H1 (cell line): ENCODE results near the gene C5orf58. TPM values are rescaled to one million over a fixed set of nuclear protein-coding genes. Genes with fewer than 3 reads are reported as not detected.

Experiments
- CTCF ChIA-PET: fragments of 300-600 bp; sonication (Branson Sonifier 250); formaldehyde crosslinking; loops from one replicate; lab custom pipeline; 2021; ENCODE audit not compliant: partially characterized antibody; lab: Charles Lee
- POLR2A ChIA-PET: fragments of 300-600 bp; sonication (Branson Sonifier 250); formaldehyde crosslinking; loops from one replicate; lab custom pipeline; 2021; ENCODE audit warnings: inconsistent platforms; ENCODE audit not compliant: partially characterized antibody; lab: Charles Lee
- DNase-seq, 2 experiments: peaks; one replicate each; pipeline versions ENCODE4 v3.0.0 to v3.0.0-alpha.2; 2010 to 2022; ENCODE audit warnings: low spot score in 2 of 2, low read depth in 1 of 2, mixed read lengths in 1 of 2
- FAIRE-seq: peaks from 2 replicates; lab custom pipeline; 2011; peaks lifted over from hg19 to GRCh38; lab: Jason Lieb, UNC
- H2AFZ ChIP-seq: 2 replicates; pipeline ENCODE4 v1.8.1; 2012; ENCODE audit warnings: low read length, inconsistent platforms
- H2AK5ac ChIP-seq: 2 replicates; pipeline ENCODE4 v1.6.1; 2013; ENCODE audit warnings: low read depth, low read length
- H2BK120ac ChIP-seq: replicated peaks from 2 replicates; pipeline ENCODE3; 2013; ENCODE audit warnings: low read depth, low read length, inconsistent platforms
- H2BK12ac ChIP-seq: 2 replicates; pipeline ENCODE4 v1.6.1; 2013; ENCODE audit warnings: low read depth, low read length
- H2BK15ac ChIP-seq: 2 replicates; pipeline ENCODE4 v1.6.1; 2013; ENCODE audit warnings: low read length
- H2BK20ac ChIP-seq: 2 replicates; pipeline ENCODE4 v1.6.1; 2013; ENCODE audit warnings: low read length
- H2BK5ac ChIP-seq: 2 replicates; pipeline ENCODE4 v1.6.1; 2013; ENCODE audit warnings: low read depth, low read length
- H3K14ac ChIP-seq: 2 replicates; pipeline ENCODE4 v1.6.1; 2013; ENCODE audit warnings: inconsistent platforms; ENCODE audit not compliant: insufficient read length
- H3K18ac ChIP-seq: 2 replicates; pipeline ENCODE4 v1.6.1; 2013; ENCODE audit warnings: low read length; ENCODE audit errors: extremely low read depth
- H3K23ac ChIP-seq: 2 replicates; pipeline ENCODE4 v1.6.1; 2013; ENCODE audit warnings: inconsistent platforms; ENCODE audit not compliant: insufficient read length
- H3K23me2 ChIP-seq: 2 replicates; pipeline ENCODE4 v1.6.1; 2013; ENCODE audit warnings: low read depth, low read length
- H3K27ac ChIP-seq: 2 replicates; pipeline ENCODE4 v1.6.1; 2011; ENCODE audit warnings: low read depth, low read length, inconsistent platforms
- H3K27me3 ChIP-seq, 4 experiments: replicated peaks in 1 of 4; 1 replicate in 1 of 4; 2 replicates in 3 of 4; pipeline versions ENCODE4 v1.6.1 to v1.8.1; 2011 to 2013; ENCODE audit warnings: low read length in 3 of 4, mild to moderate bottlenecking in 3 of 4, inconsistent platforms in 2 of 4, mixed read lengths in 2 of 4, moderate library complexity in 1 of 4; ENCODE audit not compliant: control insufficient read depth in 3 of 4, insufficient read depth in 3 of 4; ENCODE audit errors: extremely low read depth in 1 of 4
- H3K36me3 ChIP-seq, 4 experiments: 2 replicates each; pipeline versions ENCODE4 v1.6.1 to v1.8.1; 2011 to 2013; ENCODE audit warnings: mild to moderate bottlenecking in 4 of 4, low read length in 3 of 4, moderate library complexity in 2 of 4, control low read depth in 1 of 4, inconsistent platforms in 1 of 4; ENCODE audit not compliant: insufficient read depth in 4 of 4, control insufficient read depth in 2 of 4
- H3K4ac ChIP-seq: replicated peaks from 2 replicates; pipeline ENCODE3; 2013; ENCODE audit warnings: low read length, low read depth, mixed read lengths, inconsistent platforms; ENCODE audit not compliant: insufficient read length
- H3K4me1 ChIP-seq, 4 experiments: replicated peaks in 1 of 4; 1 replicate in 1 of 4; 2 replicates in 3 of 4; pipeline versions ENCODE4 v1.6.1 to v1.8.1; 2011 to 2013; ENCODE audit warnings: low read length in 3 of 4, inconsistent platforms in 2 of 4, mixed read lengths in 1 of 4; ENCODE audit not compliant: insufficient read depth in 4 of 4, control insufficient read depth in 3 of 4
- H3K4me2 ChIP-seq, 2 experiments: 2 replicates each; pipeline versions ENCODE4 v1.6.1 to v1.8.1; 2011 to 2013; ENCODE audit warnings: low read depth in 2 of 2, low read length in 2 of 2, control low read depth in 1 of 2, inconsistent platforms in 1 of 2, mild to moderate bottlenecking in 1 of 2; ENCODE audit not compliant: insufficient read depth in 1 of 2
- H3K4me3 ChIP-seq, 4 experiments: fragments of 200-600, 300-600 bp in 1 of 4; sonication (generic), shearing (Covaris generic), sonication (Bioruptor Twin) in 1 of 4; 2 replicates each; pipeline versions ENCODE4 v1.5.1 to v1.8.1; 2011 to 2016; ENCODE audit warnings: low read length in 4 of 4, low read depth in 3 of 4, control low read depth in 2 of 4, inconsistent platforms in 2 of 4, mild to moderate bottlenecking in 2 of 4, mixed read lengths in 1 of 4, moderate library complexity in 1 of 4; ENCODE audit not compliant: insufficient read depth in 2 of 4; ENCODE audit errors: extremely low read depth in 1 of 4
- H3K56ac ChIP-seq: replicated peaks from 2 replicates; pipeline ENCODE3; 2013; ENCODE audit warnings: low read depth, mild to moderate bottlenecking, mixed read lengths, low read length, inconsistent platforms; ENCODE audit not compliant: insufficient read length
- H3K79me1 ChIP-seq: 2 replicates; pipeline ENCODE4 v1.6.1; 2013; ENCODE audit warnings: low read depth, low read length, control low read depth
- H3K79me2 ChIP-seq, 2 experiments: 2 replicates each; pipeline versions ENCODE4 v1.6.1 to v1.8.1; 2012 to 2013; ENCODE audit warnings: low read length in 2 of 2, mild to moderate bottlenecking in 2 of 2, inconsistent platforms in 1 of 2; ENCODE audit not compliant: insufficient read depth in 2 of 2, control insufficient read depth in 1 of 2
- H3K9ac ChIP-seq, 4 experiments: replicated peaks in 1 of 4; 1 replicate in 1 of 4; 2 replicates in 3 of 4; pipeline versions ENCODE4 v1.6.1 to v1.8.1; 2011 to 2013; ENCODE audit warnings: low read depth in 3 of 4, low read length in 3 of 4, control low read depth in 2 of 4, mild to moderate bottlenecking in 2 of 4, moderate library complexity in 2 of 4, inconsistent platforms in 1 of 4; ENCODE audit errors: extremely low read depth in 1 of 4
- H3K9me3 ChIP-seq, 2 experiments: 2 replicates each; pipeline versions ENCODE4 v1.6.1 to v1.8.1; 2012 to 2013; ENCODE audit warnings: mild to moderate bottlenecking in 2 of 2, moderate library complexity in 2 of 2, control low read depth in 1 of 2, inconsistent platforms in 1 of 2, low read depth in 1 of 2, low read length in 1 of 2, mixed read lengths in 1 of 2; ENCODE audit not compliant: insufficient read depth in 2 of 2
- H4K20me1 ChIP-seq, 2 experiments: replicated peaks in 1 of 2; 2 replicates each; pipeline versions ENCODE3 to v1.8.1; 2011 to 2013; ENCODE audit warnings: inconsistent platforms in 2 of 2, low read length in 2 of 2, mild to moderate bottlenecking in 1 of 2; ENCODE audit not compliant: insufficient read depth in 2 of 2, control insufficient read depth in 1 of 2
- H4K5ac ChIP-seq: 2 replicates; pipeline ENCODE4 v1.6.1; 2013; ENCODE audit warnings: low read length, low read depth, mixed read lengths, inconsistent platforms; ENCODE audit not compliant: insufficient read length
- H4K8ac ChIP-seq: 2 replicates; pipeline ENCODE4 v1.8.0; 2013; ENCODE audit warnings: mild to moderate bottlenecking, moderate library complexity, low read length, inconsistent platforms; ENCODE audit not compliant: insufficient read depth; ENCODE audit errors: extremely low read depth
- H4K91ac ChIP-seq: replicated peaks from 2 replicates; pipeline ENCODE3; 2013; ENCODE audit warnings: low read length, mixed read lengths, inconsistent platforms; ENCODE audit not compliant: insufficient read length
- CHD1 ChIP-seq: IDR thresholded peaks from 2 replicates; pipeline ENCODE4 v1.6.1; 2012; ENCODE audit warnings: low read depth, low read length, improper control_type of control experiment
- JUN ChIP-seq: IDR thresholded peaks from 2 replicates; pipeline ENCODE4 v1.6.1; 2011; ENCODE audit warnings: low read depth, mild to moderate bottlenecking, improper control_type of control experiment, low read length
- MAFK ChIP-seq: IDR thresholded peaks from 2 replicates; pipeline ENCODE4 v1.6.1; 2012; ENCODE audit warnings: low read depth, mild to moderate bottlenecking, improper control_type of control experiment, low read length
- RAD21 ChIP-seq, 2 experiments: IDR thresholded peaks in 1 of 2; conservative IDR thresholded peaks in 1 of 2; 2 replicates each; pipeline ENCODE4 v1.6.1; 2011; ENCODE audit warnings: low read depth in 2 of 2, low read length in 2 of 2, improper control_type of control experiment in 1 of 2, inconsistent platforms in 1 of 2, mild to moderate bottlenecking in 1 of 2, moderate library complexity in 1 of 2
- SP2 ChIP-seq: IDR thresholded peaks from 2 replicates; pipeline ENCODE4 v1.6.1; 2012; ENCODE audit warnings: mild to moderate bottlenecking, low read length, inconsistent platforms
- SRF ChIP-seq: IDR thresholded peaks from 2 replicates; pipeline ENCODE4 v1.6.1; 2011; ENCODE audit warnings: mild to moderate bottlenecking, low read depth, low read length, moderate library complexity
- WGBS, 2 experiments: shearing (Covaris generic) in 1 of 2; methylation state at CpG; one replicate each; pipeline versions ENCODE4 v1.1.6 to v1.1.7; 2013 to 2015; ENCODE audit warnings: low lambda C conversion rate in 2 of 2, mixed read lengths in 2 of 2, inconsistent platforms in 1 of 2, low coverage in 1 of 2, missing lambda C conversion rate in 1 of 2; ENCODE audit not compliant: insufficient replicate concordance in 2 of 2, insufficient coverage in 1 of 2, insufficient read length in 1 of 2; ENCODE audit errors: extremely low coverage in 1 of 2, missing lambda C conversion rate in 1 of 2; 5-methylcytosine and 5-hydroxymethylcytosine counted together
- polyA plus RNA-seq, 7 experiments: library from polyadenylated mRNA; depleted of rRNA in 3 of 7; stranded (reverse) in 5 of 7; unstranded in 2 of 7; fragments of >200 nt in 5 of 7; fragments of 200-250 nt in 2 of 7; gene quantifications; 1 replicate in 5 of 7; 2 replicates in 1 of 7; 4 replicates in 1 of 7; pipeline versions ENCODE4 v1.2.1 to v1.2.3, GENCODE V29; 2011 to 2013; ENCODE audit warnings: missing spikeins in 2 of 7, mixed read lengths in 2 of 7
- total RNA-seq: library from RNA; stranded (reverse); fragmentation: NEBNext Ultra II Directional; extraction: Animal tissue kit (Norgen Biotek cat#: 25700); gene quantifications from 2 replicates; pipeline ENCODE4 v1.2.1, GENCODE V29; 2021
- TF ChIP-seq, protein P1 (sequence below), 3 experiments: IDR thresholded peaks; 1 replicate in 2 of 3; 2 replicates in 1 of 3; pipeline versions ENCODE4 v1.5.1 to v1.6.1; 2011; ENCODE audit warnings: low read length in 3 of 3, mild to moderate bottlenecking in 3 of 3, inconsistent platforms in 2 of 3, low read depth in 1 of 3, moderate library complexity in 1 of 3; ENCODE audit not compliant: insufficient read depth in 1 of 3; ENCODE audit errors: control extremely low read depth in 1 of 3

The C5orf58 gene
- total and polyA plus RNA-seq, 2 of the 8 experiments (the other 6 are each of a cell fraction or from before 2014, with no cell fraction given) = 0.24 to 1.6 TPM

GRCh38 chr5:170225326-170226128 lies 7.3 kb upstream of the C5orf58 start:
- Histone ChIP-seq H4K20me1 (no peaks in the 10 kb centered on the region), H3K79me2 (no peaks in the 10 kb centered on the region), H3K9ac (no peak overlapping the region), H3K4me1 (peaks cover 0 to 7% (median 2%) of the 10 kb centered on the region in 4 experiments; a peak in 4 of 7 replicates), H3K27me3 (peaks cover 0 to under 1% (median under 1%) of the 10 kb centered on the region in 4 experiments; a peak in 2 of 7 replicates), H2BK15ac (no peak overlapping the region), H2BK120ac (no peak overlapping the region), H3K23ac (no peak overlapping the region), H4K8ac (no peak overlapping the region), H3K23me2 (no peaks in the 10 kb centered on the region; the same call in 1 of the 2 replicates), H3K9me3 (no peaks in the 10 kb centered on the region), H3K4me3 (no peak overlapping the region), H2BK5ac (no peak overlapping the region), H3K18ac (no peak overlapping the region), H2AK5ac (no peak overlapping the region), H3K14ac (no peak overlapping the region), H2BK12ac (peak overlapping the region; percentile 40; the same call in 1 of the 2 replicates), H2AFZ (no peak overlapping the region), H3K27ac (no peak overlapping the region), H3K56ac (no peak overlapping the region), H3K36me3 (no peaks in the 10 kb centered on the region), H3K4ac (no peak overlapping the region), H2BK20ac (no peak overlapping the region; the same call in 1 of the 2 replicates), H4K5ac (no peak overlapping the region), H3K4me2 (no peak overlapping the region), H4K91ac (no peak overlapping the region), H3K79me1 (no peaks in the 10 kb centered on the region)
- WGBS, 2 experiments = 60% methylated on average over 7 of the region's 7 CpGs; no CpG with 5 or more reads in 1 of the 2 experiments
- DNase-seq (peak in 1 of 2 experiments; percentile 84), FAIRE-seq (peak; percentile 58)
- CTCF ChIA-PET = interaction anchor here (0.8 to 12.7 kb wide), 59 partner anchors 9 to 617 kb away, joined by 3 to 151 read pairs (median 4); partner anchors contain the start of genes FOXI1, KCNMB1 and LCP2
- TF ChIP-seq CHD1 = no peak
- TF ChIP-seq SRF = 0 out of 2 replicates have a peak, but pooled peaks have one; percentile 7
- no peak for TF ChIP-seq SP2
- peak; percentile 95 to 96 for TF ChIP-seq RAD21 (IDR thresholded peaks at IDR 0.05 in 1 of 2, conservative IDR thresholded peaks at IDR 0.05 in 1 of 2; ENCODE audit: low read depth in 2 of 2, low read length in 2 of 2)
- TF ChIP-seq, protein P1, sequence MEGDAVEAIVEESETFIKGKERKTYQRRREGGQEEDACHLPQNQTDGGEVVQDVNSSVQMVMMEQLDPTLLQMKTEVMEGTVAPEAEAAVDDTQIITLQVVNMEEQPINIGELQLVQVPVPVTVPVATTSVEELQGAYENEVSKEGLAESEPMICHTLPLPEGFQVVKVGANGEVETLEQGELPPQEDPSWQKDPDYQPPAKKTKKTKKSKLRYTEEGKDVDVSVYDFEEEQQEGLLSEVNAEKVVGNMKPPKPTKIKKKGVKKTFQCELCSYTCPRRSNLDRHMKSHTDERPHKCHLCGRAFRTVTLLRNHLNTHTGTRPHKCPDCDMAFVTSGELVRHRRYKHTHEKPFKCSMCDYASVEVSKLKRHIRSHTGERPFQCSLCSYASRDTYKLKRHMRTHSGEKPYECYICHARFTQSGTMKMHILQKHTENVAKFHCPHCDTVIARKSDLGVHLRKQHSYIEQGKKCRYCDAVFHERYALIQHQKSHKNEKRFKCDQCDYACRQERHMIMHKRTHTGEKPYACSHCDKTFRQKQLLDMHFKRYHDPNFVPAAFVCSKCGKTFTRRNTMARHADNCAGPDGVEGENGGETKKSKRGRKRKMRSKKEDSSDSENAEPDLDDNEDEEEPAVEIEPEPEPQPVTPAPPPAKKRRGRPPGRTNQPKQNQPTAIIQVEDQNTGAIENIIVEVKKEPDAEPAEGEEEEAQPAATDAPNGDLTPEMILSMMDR (IDR thresholded peaks at IDR 0.05; ENCODE audit: control extremely low read depth in 1 of 3, insufficient read depth in 1 of 3, low read depth in 1 of 3, low read length in 3 of 3) = peak; percentile 29 to 85 (median 65)
- TF ChIP-seq MAFK = 0 out of 2 replicates have a peak, but pooled peaks have one; percentile 18
- no peak for TF ChIP-seq JUN
- POLR2A ChIA-PET = no interaction called here
